NCI-H1092 treated with DMSO at 0.1 percent for 48 hours (cell line): ENCODE data around the gene ATP6V0A4.
"Not testable (repeated sequence)": the region's sequence is repeated elsewhere in the genome, so short reads cannot be mapped to it uniquely, and the experiment has no call there.

ENCODE experiments used
- DNase-seq: peaks from one replicate; lab custom pipeline; 2025; lab: John Stamatoyannopoulos, UW

The ATP6V0A4 gene

DNA sequence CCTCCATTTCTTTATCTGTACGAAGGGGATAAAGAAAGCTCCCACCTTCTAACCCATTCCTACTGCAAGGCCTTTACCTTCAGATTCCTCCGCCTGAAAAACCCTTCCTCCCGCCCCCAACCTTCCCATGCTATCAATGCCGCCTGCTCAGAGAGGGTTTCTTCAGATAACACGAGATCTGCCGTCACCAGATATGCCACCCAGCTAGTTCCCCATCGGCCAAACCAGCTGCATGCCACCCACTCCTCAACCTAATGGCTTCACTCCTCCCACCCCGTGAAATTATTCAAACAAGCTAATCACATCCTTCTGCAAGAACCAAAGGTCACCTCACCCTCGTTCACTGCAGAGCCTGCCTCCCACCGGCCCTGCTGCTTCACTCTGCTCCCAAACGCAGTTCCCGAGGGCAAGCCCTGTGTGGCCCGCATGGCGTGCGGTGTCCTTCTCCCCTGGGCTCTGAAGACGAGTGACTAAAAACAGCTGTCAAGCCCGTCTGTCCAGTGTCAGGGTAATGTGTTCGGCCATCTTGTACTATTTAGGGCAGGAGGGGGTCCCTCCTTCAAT, 47.0 kb downstream of the ATP6V0A4 start:
- no peak for DNase-seq

DNA sequence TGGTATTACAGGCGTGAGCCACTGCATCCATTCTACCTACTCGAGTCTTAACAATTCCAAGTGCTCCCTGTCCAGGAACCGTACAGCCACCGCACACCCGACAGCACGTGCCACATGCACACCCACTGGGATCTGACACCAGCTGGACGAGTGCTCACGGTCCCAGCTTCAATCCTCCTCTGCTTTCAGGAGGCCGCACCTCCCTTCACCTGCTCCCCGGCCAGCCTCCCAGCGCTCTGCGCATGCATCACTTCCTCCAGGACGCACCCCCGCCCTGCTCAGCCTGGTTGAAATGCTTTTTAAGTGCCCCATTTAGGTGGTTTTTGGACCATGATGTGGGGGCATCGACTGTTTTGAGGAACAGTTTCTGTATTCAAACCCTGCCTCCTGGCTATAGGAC, 47.5 kb downstream of the ATP6V0A4 start:
- DNase-seq = no peak

DNA sequence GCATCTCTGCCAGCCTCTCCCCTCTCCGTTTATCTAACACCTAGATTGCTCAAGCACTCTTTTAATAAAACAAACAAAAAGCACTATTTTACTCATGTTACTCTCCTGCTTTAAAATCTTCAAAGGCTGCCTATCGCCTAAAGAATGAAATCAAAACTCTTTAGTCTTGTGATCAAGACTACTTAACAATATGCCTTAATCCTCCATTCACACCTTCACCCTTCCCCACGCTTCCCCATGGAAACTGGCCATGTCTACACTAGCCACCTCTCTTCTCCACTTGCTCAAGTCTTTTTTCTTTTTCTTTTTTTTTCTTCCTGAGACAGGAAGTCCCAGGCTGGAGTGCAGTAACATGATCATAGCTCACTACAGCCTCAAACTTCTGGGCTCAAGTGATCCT, 48.0 kb downstream of the ATP6V0A4 start:
- DNase-seq = no peak

DNA sequence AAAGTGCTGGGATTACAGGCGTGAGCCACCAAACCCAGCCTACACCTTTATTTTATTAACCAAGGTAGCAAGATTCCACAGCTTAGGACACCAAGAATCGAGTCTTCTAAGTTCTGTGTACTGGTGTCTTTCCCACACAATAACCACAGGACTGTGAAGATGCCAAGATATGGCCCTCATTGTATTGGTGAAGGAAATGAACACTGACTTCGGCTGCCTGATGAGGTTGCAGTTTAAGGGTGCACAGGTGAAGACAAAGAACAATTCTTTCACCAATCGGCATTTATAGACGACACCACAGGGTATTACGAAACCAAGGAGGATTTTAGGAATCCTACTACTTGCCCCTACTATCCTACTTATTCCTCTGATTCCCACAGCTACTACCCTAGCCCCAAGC, 49.3 kb downstream of the ATP6V0A4 start:
- DNase-seq = no peak

GRCh38 chr7:138746073-138746472, 51.9 kb downstream of the ATP6V0A4 start:
- no peak for DNase-seq

DNA sequence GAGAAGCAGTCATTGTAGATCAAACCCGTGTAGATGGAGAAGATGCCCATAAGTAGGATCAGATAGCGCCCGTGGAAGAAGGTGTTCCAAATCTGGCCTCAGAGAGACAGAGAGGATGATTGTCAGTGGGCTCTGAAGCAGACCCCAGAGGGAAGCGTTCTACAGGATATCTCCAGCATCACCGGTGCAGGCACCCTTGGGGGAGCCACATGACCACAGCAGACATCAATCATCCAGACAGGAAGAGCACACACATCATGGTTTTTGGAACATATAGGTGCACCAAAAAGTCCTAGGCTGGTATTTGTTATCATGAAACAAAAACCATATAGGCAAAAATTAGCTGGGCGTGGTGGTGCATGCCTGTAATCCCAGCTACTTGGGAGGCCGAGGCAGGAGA, 52.8 kb downstream of the ATP6V0A4 start:
- DNase-seq = no peak

- DNase-seq = no peak
Measured at GRCh38 chr7:138741453-138741735, 56.6 kb downstream of the ATP6V0A4 start.

- DNase-seq = no peak
Measured at GRCh38 chr7:138739859-138740258, 58.1 kb downstream of the ATP6V0A4 start.

DNA sequence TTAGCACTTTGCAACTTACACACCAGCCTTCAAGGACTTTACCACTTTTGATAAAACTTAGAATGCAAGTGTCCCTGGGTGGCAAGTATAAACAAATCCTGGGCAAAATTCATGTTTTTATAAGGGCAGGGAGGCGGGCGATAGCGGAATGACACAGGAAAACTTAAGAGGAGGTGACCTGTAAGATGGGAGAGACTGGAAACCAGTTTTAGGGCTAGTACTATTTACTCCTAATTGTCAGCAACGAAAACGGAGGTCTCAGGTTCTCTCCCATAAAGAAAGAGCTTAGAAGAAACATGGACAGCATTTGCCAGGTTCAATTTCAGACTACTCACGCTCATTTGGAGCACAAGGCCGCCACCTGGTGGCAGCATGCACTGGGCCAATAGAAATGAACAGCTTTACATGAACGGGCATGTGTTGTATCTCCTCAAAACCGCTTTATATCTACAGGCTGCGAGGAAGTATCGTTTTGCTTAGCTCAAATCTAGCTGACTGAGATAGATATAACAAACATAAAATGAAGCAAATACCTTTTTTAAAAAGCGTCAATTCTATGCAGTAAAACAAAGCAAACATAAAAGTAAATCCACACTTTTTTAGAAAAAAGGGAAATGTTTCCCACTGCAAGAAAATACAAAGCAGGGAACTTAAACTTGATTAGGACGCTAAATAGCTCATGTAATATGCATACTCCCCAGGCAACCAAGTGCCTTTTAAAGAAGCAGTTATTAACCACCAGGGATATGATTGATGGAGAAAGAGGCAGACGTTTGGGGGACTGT, 59.3 kb downstream of the ATP6V0A4 start:
- DNase-seq = peak; percentile 90

GRCh38 chr7:138738114-138738513, 59.9 kb downstream of the ATP6V0A4 start:
- DNase-seq = no peak

DNA sequence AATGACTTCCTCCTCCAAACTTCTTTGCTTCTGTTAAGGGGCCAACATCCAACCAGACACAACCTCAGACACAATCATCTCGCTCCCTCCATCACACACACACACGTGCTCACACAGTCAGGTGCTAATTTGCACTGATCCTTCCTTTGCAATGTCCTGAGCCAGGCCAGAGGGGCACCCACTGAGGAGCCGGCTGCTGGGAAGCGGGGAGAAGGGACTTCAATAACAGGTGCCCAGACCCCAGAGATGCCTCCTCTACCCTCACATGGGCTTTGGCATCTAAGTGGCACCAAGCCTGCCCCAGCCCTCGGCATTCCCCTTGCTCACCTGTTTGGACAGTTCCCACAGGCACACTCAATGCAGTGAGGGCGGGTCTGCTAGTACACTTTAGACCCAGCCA, 62.6 kb downstream of the ATP6V0A4 start:
- no peak for DNase-seq

GRCh38 chr7:138731733-138732132, 66.3 kb downstream of the ATP6V0A4 start:
- not testable (repeated sequence) for DNase-seq

- DNase-seq = no peak
Measured at GRCh38 chr7:138729444-138729843, 68.6 kb downstream of the ATP6V0A4 start.

DNA sequence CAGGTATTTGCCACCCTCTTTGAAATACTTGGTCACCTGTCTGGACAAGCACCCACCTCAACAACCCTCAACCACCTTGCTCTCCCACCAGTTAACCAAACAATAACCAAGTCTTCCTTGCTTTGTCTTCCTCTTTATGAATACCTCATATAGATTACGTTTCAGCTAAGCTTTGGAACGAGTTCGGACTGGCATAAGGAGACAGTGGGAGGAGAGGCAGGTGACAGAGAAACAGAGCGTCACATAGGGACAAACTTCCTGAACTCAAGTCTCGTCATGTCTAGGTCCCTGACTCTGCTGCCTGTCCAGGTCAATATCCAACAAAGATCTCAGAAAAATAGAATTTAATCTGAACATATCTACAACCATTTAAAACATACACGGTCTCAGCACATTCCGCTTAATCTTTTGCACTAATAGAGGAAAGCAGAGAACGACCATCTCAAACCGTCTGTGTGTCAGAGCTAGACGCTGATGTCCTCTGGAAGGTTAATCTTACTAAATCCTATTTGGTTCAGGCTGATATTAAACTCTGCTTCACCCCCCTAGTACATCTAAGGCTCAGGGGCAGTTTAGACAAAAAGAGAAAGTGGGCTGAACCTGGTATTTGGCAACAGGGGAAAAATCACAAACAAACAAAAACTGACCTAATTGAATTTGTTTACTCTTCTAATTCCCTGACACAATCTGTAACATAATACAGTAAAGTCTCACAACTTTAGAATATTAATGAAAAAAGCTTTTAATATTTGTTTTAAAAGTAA, 70.5 kb downstream of the ATP6V0A4 start:
- no peak for DNase-seq

- DNase-seq = no peak
Measured at GRCh38 chr7:138726288-138726687, 71.7 kb downstream of the ATP6V0A4 start.

DNA sequence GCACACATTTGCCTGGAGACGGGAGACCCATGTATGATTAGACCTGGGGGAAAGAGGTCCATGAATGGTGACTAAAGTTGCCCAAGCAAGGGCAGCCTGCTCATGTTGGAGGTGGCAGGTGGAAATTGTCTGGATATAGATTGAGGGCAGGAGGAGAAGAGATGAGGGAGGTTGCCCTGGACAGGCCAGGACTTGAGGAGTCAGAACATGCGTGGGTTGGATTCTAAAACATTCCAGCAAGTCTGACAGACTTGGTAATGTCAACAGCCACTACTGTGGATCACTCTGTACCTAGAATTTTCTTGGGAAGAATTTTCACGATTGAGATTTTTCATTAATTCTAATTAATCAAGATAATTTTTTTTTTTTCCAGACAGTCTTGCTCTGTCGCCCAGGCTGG, 77.7 kb downstream of the ATP6V0A4 start:
- no peak for DNase-seq

- DNase-seq = no peak
Measured at GRCh38 chr7:138716889-138717288, 81.1 kb downstream of the ATP6V0A4 start.

GRCh38 chr7:138713191-138713590, 84.8 kb downstream of the ATP6V0A4 start:
- no peak for DNase-seq

- no peak for DNase-seq
Measured at GRCh38 chr7:138712652-138713051, 85.3 kb downstream of the ATP6V0A4 start.

DNA sequence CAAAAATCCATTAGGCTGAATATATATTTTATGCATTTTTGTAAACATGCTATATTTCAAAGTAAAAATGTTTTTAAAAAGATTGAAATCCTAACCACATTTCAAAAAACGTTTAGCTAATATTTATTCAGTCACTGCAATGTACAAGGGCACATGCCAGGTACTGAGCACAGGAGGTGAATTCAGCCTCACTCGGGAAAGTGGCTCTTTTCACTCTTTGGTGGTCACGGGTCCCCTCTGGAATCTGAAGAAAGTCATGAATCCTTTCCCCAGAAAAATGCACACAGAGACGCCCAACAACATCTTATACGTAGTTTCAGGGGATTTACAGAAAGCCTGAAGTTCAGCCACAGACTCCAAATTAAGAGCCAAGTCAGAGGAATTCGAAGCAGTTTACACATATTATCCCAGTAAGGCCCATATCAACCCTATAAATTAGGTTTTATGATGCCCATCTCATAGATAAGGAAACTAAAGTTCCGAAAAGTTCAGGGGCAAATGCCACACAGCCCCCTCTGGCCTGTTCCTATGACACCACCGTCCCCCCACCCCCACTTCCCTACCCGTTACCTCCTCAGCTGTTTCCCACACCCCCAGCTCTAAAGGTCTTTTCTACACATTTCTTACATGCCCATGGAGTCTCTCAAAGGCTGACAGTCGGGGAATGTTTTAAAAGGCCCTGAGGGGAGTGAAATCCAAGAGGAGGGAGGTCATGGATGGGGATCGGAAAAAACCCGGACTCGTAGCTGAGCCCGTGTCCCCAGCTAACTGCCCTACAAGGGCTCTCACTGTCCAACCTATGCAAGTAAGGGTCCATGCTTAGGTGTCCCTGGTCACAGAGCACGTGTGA, 87.2 kb downstream of the ATP6V0A4 start:
- DNase-seq = no peak

DNA sequence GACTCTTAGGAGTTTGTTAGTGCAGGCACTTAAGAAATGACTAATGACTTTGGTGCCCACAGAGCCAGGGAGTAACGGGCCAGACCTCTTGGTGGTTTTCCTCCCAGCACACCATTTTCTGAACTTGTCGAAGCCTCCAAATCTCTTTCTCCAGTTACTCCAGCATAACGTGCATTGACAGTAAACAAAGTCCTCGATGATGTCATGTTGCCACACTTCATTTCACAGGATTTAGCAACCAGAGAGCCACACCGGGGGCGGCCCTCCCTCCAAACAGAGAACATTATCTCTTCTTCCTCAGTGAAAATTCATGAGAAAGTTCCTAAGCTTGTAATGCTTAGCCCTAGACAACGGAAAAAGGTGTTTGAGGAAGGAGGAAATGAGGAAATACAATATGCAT, 92.8 kb downstream of the ATP6V0A4 start:
- no peak for DNase-seq

DNA sequence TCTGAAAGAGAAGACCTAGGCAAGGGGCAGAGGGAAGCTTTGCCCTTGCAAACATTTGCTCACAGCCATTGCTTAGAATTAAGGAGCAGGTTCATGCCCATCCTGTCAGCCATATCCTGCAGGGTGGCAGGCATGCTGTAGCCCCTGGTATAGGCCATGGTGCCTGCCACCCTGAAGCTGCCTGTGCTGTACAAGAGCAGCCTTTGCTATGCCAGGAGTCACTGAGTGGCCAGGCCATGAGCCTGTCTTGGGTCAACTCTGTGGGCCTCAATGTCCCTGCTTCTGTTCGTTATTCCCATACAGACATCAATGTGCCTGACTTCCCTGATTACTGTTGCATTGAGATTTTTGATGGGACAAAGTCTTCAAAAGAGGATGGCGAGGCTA, 96.5 kb downstream of the ATP6V0A4 start:
- DNase-seq = no peak
